SKM-1 treated with dmso at 0.1 percent for 144 hours (cell line): ENCODE results near the gene COL28A1.

Experiments
- DNase-seq: peaks from one replicate; lab custom pipeline; 2025; ENCODE audit not compliant: unreplicated experiment; lab: John Stamatoyannopoulos, UW

Gene COL28A1

DNA sequence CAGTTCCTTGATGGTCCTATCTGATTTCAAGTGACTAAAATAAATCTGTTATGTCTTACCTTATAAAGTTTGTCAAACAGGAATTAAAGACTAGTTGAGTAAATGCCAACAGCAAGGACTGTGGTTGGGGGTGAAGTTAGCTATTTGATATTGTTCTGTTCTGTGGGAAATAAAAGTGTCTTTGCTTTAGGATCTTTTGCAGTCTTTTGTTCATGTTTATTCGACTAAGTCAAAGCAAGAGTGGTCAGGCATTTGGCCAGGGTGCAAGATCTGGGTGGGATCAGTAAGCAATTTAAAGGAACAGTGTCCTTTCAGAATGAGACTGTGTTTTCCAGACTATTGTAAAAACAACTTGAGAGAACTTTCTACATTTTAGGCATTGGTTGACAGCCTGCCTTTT, at the start of gene COL28A1:
Gene COL28A1 (minus strand): TSS at position 183 of the 400 bp plus-strand sequence. CDS start 2,998 bp downstream, outside the sequence.
- DNase-seq: no peak

DNA sequence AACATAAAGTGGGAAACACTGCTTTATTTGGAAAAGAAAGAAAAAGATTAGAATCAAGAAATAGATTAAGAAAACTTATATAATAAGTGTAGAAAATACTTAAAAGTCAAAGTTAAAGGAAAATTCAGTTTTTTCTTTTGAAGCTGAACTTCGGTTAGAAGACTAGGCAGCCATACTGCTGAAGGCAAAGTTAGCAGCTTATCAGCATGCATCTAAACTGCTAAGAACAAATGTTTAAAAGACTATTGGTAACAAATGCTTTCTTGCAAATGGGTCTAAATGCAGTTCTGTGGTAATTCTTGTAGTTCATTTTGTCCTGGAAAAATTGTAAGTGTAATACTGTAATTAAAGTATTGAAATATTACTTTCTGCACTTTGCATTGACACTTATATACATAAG, 49.0 kb upstream of the COL28A1 start:
- no peak for DNase-seq

DNA sequence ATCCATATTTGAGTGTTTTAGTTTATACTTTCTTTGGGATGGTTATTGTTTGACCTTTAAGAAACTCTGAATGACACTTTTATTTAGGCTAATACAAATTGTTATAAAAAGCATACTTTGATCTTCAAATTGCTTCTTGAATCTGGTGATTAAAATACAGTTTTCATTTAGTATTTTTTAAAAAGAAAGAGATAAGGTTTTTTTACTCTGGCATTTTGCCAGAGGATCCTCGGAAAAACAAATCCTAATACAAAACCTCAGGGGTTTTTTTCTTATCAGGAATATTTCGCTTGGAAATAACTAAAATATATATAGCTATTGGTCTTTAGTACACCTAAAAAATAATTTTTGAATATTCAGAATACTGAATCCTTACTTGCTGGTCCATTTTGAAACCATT, 48.1 kb upstream of the COL28A1 start:
- no peak for DNase-seq

DNA sequence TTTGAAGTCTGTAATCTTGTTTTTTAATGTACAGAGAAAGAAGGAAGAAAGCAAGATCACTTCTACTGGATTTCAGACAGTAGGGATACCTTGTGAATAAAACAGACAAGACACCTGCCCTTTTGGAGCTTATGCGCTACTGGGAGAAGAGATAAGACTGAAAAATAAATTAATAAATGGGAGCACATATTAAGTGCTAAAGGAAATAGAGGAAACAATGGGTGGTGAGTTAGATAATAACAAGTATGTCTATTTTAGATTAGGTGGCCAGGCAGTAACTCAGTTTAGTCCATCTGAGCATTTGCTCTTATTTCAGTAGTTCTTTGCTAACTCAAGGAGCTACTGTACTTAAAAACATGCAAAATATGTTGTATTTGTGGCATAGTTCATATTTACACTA, 46.9 kb upstream of the COL28A1 start:
- no peak for DNase-seq

DNA sequence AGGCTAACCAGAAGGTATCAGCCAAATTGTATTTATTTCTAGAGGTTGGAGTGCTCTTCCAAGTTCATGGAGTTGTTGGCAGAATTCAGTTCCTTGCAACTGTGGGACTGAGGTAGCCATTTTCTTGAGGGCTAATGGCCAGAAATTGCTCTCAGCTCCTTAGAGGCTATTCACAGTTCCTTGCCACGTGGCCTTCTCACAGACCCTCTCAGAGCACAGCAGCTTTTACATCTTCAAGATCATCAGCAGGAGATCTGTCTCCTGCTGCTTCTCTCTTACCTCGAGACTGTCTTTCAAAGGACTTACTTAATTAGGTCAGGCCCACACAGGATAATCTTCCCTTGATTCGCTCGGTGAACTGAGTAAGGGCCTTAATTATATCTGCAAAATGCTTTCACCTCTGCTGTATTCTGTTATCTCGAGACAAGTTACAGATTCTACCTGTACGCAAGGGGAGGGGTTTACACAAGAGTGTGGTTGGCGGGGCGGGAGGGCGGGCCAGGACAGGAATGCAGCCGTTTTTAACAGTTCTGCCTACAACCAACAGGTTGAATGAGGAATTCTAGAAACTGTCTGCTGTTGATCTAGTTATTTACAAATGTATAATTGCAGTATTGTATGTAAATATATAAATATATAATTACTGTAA, 46.0 kb upstream of the COL28A1 start:
- no peak for DNase-seq

DNA sequence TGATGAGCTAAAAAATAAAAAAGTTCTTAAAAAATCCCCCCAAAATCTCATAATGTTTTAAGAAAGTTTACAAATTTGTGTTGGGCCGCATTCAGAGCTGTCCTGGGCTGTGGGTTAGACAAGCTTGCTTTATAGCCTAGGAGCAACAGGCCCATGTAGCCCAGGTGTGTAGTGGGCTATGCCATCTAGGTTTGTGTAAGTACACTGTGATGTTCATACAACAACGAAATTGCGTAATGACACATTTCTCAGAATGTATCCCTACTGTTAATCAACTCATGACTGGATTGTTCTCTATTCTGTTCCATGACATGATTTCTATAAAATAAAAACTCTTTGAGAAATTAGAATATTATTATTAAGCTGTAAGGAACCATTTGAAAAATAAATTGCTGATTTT, 44.0 kb upstream of the COL28A1 start:
- no peak for DNase-seq

DNA sequence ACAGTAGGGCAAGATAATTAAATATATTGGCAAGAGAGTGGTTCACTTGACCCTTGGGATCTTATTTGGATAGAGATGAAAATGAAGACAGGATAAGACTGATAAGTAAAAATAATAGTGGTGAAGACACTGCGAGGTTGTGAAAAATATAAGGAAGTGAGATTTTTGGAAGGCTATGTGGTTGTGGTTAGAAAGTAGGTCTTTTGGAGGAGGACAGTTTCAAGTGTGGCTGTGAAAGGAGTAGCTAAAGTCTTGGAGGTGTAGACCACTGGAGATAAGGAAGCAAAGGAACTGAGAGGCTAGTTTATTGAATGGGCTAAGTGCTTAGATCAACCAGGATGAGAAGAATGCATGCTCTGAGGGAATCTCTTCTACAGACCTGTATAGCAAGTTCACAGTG, 42.2 kb upstream of the COL28A1 start:
- peak; percentile 76 for DNase-seq

DNA sequence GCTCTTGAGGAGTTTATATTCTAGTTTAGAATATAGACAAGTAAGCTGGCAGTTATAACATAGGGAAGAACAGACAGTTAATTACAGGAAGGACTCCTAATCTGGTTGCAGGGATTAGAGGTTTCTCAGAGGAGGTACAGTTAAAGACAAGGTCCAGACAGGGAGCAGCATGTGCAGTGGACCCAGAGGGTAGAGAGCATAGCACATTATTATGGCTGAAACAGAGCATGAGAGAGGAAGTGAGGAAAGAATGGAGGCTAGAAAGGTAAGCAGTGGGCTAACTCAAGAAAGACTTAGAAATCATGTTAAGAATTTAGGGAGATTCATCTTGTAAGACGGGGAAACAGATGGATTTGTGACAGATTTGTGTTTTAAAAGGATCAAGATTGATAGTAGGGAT, 40.7 kb upstream of the COL28A1 start:
- DNase-seq: no peak

DNA sequence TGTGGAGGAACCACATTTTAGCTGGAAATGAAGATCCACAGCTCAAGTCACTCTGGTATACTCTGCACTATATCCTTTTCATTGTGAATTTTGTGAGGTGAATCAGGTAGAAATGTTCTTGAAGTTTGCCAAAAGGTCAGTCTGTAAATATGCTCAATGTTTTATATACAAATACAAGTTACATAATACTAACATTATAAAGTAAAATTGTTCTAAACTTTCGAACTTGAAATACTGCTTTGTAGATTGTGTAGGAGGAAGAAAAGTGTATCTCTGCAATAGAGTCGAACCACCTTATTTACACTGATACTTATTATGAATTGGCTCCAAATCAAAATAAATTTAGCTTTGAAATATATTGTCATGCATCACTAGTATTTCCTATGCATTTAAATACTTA, 38.0 kb upstream of the COL28A1 start:
- no peak for DNase-seq

DNA sequence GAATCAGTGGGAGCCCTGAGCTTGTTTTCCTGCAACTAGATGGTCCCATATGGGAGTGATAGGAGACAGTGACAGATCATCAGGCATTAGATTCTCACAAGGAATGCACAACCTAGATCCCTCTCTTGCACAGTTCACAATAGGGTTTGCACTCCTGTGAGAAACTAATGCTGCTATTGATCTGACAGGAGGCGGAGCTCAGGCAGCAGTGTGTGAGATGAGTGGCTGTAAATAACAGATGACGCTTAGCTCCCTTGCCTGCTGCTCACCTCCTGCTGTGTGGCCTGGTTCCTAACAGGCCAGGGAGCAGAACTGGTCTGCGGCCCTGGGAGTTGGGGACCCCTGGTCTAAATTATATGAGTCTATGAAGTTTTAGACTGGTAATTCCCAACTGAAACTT, 34.9 kb upstream of the COL28A1 start:
- DNase-seq: no peak

DNA sequence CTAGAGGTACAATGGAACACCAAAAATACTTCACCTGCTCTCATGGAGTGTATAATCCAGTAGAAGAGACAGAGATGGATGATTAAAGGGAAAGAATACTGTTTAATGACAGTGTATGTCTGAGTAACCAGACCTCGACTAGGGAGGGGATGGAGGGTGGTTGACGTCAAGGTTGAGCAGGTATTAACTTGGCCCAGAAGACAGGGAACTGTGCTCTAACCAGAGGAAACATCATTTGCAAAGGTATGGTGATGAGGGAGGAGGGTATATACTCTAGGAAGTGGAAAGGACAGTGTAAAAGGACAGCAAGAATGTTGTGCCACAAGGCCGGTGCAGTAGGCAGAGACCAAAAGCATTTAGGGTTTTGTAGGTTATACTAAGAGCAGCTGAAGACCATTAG, 33.9 kb upstream of the COL28A1 start:
- DNase-seq: no peak

DNA sequence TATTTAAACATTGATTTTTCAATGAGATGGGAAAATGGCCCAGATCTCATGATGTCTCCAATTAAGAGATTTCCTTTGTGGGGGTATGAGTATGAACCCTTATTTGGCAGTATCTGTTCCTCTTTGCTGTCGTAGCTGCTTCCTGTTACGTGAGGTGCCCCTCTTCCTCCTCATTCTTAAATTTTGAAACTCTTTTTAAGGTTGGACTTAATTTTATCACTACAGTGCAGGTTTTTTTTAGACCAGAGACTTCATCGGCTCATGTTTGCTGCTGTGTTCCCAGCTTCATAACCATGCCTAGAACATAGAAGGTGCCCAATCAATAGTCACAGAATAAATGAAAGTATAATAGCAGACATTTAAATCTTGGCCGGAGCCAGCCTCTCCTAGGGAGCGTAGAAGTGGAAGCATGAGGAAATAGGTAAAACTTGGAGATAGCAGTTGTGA, 33.4 kb upstream of the COL28A1 start:
- peak; percentile 25 for DNase-seq

DNA sequence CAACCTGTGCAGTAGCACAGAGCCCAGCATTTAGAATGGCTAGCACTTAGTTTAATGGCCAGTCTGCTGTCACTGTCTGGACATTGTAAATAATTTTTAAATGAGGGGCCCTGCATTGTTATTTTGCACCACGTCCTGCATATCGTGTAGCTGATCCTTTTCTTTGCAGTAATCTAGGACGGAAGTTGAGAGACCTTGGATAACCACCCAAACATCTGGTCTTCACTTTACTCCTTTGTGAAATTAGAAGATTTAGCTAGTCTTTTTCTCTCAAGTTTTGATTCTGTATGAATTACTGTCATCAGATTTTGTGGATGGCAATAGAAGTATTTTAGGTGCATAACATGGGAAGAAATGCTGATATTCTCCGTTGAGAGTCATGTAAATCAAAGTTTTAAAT, 32.9 kb upstream of the COL28A1 start:
- DNase-seq: no peak

DNA sequence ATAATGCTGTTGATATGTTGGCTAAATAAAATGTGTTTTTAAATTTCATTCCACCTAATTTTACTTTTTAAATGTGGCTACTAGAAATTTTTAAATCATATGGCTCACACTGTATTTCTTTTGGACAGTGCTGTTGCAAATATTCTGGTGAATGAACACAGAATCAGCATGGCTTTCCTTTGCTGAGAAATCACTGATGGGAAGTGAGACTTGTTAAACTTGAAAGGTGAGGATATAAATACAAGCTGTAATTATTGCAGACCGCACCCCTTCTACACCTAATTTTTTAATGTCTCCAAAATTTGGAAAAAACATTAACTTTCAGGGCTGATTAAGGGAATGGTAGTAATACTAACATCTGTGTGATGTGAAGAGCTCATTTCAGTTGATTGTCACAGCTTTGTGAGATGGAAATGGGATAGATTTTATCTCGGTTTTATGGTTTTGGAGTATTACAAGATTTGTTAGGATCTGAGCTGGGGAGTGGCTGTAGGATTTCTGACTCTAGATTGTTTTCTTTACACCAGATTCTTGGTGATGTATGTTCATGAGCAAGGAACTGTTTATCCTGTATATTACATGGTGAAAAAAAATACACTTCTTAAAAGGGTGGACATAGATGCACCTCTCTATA, 32.3 kb upstream of the COL28A1 start:
- DNase-seq: no peak

DNA sequence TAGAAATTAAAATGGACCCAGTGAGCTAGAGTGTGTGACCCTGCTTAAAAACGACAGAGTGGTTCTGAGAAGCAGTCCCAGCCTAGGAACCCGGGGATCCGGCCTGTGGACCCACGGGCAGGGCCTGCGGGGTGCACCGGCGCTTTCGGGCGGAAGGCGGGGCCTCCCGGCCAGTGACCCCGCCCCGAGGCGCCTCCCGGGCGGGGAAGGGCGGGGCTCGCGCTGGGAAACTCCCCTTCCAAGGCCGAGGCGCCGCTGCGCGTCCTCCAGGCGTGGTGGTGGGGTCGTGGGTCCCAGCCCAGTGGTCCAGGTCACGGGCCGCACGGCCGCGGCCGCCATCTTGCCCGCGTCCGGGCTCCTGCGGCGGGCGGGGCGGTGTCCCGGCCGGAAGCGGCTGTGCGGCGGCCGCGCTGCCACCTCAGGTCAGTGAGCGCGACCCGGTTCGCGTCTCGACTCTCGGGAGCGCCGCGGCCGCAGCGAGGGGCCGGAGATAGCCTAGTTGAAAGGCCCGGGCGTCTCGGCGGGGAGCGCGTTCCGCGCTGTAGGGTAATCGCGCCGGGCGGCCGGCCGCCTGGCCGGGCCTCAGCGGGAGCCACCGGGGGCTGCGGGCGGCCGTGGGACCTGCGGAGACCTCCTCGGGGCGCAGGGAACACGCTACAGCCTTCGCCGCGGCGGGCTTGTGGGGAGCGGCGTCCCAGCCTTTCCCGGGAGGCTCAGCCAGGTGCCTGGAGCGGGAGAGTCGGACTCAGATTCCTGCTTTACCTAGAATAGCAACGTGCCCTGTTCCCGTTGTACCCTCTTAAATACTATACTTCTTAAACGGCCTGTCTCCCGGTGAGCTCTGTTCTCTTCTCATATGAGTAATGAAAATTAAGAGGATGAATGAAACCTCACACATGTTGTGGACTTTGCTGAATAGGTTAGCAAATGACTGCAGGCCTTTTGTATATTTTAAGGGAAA, 31.3 kb upstream of the COL28A1 start, which contains the start of gene MIOS:
Gene MIOS (plus strand): TSS at position 234 of the 961 bp plus-strand sequence. CDS start 5,592 bp downstream, outside the sequence.
- DNase-seq: peak; percentile 76

DNA sequence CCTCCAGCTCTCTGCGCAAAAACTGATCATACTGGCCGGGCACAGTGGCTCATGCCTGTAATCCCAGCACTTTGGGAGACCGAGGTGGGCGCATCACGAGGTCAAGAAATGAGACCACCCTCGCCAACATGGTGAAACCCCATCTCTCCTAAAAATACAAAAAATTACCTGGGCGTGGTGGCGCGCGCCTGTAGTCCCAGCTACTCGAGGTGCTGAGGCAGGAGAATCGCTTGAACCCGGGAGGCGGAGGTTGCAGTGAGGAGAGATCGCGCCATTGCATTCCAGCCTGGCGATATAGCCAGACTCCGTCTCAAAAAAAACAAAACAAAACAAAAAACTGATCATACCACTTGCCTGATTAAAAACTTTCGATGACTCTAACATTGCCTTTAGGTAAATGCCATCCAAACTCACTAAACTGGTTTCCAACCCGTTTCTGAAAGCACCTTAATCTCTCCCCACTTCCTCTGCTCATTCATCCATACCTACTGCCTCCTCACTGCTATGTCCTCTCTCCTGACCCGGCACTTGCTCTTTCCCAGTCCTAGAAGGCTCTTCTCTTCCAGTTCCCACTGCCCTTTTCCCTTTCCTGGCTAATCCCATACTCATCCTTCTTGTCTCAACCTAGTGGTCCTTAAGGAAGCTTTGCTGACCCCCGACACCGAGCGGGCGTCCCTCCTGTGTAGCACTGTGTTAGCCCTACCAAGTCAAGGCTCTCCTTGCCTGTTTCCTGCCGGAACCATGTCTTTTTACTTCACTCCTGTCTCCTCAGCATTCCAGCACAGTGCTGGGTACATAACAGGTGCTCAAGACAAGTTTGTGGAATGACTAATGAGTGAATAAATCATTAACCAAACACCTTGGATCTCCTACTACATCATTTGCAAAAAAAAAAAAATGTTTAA, 30.3 kb upstream of the COL28A1 start:
- DNase-seq: no peak

DNA sequence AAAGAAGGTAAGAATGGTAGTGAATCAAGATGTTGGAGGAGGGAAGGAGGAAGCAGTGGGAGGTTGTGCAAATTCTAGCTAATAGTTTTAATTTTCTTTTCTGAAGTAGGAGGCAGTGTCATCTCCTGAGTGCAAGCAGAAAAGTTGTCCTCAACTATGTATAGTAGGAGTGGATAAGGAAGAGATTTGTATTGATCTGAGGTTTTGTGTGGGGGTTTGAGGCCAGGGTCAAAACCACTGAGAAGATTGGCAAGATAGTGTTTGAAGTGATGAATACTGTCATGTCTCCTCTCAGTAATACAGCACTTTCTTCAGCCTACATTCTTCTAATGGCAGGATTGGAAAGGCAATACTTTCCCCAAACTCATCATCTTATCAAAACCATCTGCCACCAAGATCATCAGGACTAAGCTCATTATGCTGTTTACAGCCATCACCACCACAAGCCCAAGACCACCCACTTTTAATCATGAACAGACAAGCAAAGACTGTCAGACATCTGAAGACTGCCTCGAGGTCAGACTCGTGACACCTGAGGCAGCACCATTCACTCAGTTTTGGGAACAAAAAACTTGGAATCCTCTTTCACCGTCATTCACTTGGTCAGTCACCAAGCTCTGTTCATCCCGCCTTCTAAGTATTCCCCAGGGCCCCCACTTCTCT, 29.5 kb upstream of the COL28A1 start:
- no peak for DNase-seq

DNA sequence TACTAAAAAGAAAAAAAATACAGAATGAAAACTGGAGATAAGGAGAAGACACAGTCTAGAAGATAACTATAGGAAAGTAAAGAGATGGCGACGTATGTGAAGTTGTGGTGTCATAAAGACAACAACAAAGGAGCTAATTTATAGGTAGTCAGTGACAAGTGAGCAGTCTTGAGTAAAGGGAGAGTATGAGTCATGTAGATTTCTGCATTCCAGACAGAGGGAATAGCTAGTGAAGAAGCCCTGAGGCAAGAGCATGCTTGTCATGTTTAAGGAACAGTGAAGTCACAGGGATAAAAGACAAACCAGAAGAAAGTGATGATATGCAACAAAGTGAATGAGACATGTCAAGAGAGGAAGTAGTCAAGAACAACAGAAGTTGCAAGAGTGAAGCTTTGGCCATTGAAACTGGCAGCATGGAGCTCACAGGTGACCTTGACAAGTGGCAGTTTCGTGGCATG, 28.7 kb upstream of the COL28A1 start:
- DNase-seq: peak; percentile 18

DNA sequence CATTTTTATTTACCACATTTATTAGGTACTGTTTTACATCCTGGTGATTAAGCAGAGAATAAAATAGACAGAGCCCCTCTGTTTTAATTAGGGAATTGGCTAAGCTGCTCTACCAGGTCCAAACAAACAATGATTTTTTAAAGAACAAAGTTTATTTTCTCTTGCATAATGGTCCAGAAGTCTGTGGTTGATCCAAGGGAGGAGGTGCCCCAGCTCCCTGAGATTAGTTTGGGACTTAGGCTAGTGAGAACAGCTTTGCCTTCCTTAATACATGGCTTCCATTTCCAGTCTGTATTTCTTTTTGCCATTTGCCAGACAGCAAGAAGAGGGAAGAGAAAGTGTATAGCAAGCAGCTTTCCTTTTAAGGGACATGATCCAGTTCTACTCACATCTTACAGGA, 28.1 kb upstream of the COL28A1 start:
- no peak for DNase-seq

DNA sequence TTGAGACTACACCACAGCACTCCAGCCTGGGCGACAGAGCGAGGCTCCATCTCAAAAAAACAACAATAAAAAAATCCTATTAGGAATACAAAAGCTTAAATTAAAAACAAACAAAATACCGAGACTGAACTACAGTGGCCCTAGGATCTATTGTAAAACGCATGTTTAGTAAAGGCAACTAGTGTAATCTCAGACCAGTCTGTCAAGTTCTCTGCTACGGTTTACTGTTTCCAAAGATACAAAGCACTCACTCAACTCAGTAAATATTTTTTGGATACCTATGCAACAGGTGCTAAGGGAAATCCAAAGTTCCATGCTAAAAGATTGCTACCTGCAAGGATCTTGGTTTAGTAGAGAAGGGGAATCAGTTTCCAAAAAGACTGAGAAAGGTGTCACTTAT, 27.6 kb upstream of the COL28A1 start:
- DNase-seq: no peak
